Brain pericyte (primary cell): Measurements from ENCODE around the gene MYO5C.
"Not testable (repeated sequence)": the region's sequence is repeated elsewhere in the genome, so short reads cannot be mapped to it uniquely, and the experiment has no call there.

Experiments
- DNase-seq: peaks from one replicate; pipeline ENCODE4 v3.0.0-alpha.2; 2012; ENCODE audit warnings: low read depth, low spot score

Gene MYO5C

DNA sequence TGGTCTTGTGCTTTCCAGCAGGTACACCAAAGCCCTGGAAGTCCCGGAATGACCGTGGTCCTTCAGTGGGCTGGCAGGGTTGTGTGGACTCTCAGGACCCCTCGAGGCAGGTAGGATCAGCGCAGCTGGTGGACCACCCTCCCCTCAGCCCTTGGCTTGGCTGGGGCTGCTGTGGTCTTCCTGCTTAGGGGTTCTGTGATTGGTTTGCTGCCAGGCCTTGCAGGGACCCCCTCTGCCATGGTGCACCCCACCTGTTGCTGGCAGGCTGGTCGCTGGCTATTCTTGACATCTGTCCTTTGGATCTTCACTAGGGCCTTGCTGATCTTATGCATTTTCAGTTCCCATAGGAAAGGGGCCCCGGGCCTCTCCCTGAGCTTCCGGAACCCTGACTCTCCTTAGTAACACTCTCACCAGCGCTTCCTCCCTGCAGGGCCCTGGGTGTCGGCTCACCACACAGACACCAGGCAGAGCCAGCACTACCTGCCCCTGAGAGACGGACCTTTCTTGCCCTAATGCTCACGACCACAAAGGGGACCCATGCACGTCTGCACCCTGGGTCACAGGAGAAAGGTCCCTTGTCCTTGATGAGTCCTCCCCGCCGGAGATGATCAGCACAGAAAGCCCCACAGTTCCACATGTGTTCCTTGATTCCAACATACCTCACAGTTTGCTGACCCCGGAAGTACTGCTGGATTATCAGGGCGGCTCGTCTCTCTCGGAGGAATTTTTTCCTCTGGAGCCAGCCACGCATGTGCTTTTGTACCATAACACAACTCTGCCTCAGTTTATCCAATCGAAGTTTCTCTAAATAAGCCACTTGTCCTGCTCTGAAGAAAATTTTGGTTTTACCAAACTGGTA is 51.7 kb downstream of the MYO5C start:
- DNase-seq, result no peak

DNA sequence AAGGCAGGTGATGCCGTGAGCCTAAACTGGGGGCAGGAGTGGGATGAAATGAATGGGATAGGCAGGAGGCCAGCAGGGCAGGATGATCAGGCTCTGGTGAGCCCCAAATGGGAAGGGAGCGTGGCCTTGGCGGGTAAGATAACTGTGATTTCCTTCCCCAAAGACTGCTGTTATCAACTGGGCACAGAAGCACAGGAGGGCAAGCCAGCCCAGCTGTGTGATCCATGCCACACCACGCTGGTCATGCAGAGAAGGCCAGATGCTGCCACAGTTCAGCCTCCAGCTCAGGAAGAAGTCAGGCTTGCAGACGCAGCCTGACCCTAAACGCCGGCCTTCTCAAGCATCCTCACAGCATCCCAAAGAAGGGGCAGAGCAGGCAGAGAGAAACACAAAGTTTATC is 52.3 kb downstream of the MYO5C start:
- no peak for DNase-seq

GRCh38 chr15:52241489-52241888 is 54.1 kb downstream of the MYO5C start:
- no peak for DNase-seq

GRCh38 chr15:52240166-52240565 is 55.4 kb downstream of the MYO5C start:
- no peak for DNase-seq

DNA sequence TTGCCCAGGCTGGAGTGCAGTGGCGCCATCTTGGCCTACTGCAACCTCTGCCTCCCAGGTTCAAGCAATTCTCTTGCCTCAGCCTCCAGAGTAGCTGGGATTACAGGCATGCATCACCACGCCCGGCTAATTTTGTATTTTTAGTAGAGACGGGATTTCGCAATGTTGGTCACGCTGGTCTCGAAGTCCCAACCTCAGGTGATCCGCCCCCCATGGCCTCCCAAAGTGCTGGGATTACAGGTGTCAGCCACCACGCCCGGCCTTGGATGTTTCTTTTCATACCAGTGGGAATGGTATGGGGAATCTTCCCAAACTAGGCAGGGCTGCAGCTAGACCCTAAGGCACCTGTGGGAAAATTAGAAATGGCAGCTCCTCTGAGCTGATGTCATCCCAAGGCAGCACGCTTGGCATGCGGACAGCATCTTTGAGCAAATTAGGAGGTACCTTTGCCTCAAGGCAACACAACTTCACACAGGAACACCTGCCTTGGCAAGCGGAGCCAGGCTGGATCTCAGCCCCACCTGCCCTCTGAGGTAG is 56.5 kb downstream of the MYO5C start:
- not testable (repeated sequence) for DNase-seq

DNA sequence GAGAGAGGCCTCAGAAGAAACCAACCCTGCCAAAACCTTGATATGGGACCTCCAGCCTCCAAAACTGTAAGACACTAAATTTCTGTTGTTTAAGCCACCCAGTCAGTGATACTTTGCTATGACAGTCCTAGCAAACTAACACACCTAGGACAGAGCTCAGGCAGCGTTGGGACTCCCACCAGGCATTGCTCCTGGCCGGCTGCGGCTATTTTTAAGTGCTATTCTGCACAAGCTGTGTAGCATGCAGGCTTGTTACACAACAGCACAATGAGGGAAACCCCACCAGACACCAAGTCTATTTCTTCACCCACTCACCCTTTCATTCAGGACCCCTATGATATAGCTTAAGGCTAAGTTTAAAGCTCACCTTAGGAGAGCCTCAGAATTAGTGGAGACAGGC is 57.5 kb downstream of the MYO5C start:
- DNase-seq, result no peak

DNA sequence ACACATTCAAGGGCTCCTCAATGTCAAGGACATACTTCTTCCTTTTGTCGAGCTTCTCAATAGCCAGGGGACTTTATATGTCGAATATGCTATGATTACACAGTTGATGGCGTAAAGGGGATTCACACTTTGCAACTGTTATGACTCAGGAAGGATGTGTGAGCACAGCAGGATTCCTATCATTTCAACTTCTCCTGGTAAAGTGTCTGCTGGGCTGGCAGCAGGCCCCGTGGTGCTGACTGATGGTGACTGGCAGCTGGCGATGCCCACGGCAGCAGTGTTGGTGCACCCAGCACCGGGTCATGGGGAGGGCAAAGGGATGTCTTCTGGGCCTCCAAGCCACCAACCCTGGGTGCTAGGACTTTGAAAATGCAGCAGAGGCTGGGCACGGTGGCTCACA is 59.6 kb downstream of the MYO5C start:
- DNase-seq, result no peak

GRCh38 chr15:52234596-52235541 is 60.7 kb downstream of the MYO5C start:
- DNase-seq, result no peak

- DNase-seq, result no peak
Measured at GRCh38 chr15:52233405-52233804, 62.2 kb downstream of the MYO5C start.

GRCh38 chr15:52232327-52232726 is 63.3 kb downstream of the MYO5C start:
- DNase-seq, result no peak

DNA sequence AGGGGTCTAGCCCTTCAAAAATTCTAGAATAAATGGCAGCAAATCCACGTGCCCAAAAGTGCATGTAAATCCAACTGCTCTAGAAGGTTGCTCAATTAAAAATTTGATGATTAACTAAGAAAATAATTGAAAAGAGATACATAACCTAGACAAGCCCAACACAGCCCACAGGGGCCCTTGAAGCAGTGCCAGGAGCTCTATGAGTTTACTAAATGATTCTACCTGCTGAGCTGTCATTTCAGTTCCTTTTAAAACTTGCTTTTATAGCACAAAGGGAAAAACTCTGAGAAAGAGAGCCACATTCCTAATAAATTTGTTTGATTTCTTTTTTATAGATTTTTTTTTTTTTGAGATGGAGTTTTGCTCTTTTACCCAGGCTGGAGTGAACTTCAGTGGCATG is 65.5 kb downstream of the MYO5C start:
- DNase-seq, result no peak

DNA sequence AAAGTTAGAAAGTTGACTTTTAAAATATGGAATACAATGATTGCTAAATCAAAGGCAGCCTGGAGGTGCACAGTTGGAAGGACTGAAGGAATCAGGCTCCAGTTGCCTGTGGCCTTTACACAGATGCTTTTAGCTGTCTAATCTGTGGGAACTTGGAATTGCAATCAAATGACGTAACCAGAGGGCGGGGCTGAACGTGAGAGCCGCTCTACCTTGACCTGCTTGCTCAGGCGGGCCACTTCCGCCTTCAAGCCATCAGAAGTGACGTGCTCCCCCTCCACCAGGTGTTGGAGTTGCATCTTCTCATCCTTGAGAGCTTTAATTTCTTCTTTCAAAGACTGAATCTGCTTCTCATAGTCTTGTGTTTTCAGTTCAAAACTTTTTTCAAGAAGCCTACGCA is 66.7 kb downstream of the MYO5C start:
- DNase-seq, result no peak

- DNase-seq, result peak; percentile 45
Measured at GRCh38 chr15:52227456-52227855, 68.1 kb downstream of the MYO5C start.

DNA sequence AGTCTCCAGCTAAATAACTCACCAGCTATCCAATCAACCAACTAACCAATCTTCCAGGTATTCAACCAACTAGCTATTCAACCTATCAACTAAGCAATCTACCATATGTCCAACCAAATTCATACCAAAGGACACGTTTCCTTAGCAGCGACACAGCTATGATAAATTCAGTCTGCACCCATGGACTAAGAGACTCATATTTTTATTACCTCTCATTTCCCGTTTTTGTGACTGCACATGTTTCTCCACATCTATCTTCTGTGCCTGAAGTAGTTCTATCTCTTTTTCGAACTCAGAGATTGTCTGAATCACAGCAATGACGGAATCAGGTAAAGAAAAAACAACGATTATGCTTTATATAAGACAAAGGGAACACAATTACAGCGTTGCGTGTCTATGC is 70.4 kb downstream of the MYO5C start:
- no peak for DNase-seq

DNA sequence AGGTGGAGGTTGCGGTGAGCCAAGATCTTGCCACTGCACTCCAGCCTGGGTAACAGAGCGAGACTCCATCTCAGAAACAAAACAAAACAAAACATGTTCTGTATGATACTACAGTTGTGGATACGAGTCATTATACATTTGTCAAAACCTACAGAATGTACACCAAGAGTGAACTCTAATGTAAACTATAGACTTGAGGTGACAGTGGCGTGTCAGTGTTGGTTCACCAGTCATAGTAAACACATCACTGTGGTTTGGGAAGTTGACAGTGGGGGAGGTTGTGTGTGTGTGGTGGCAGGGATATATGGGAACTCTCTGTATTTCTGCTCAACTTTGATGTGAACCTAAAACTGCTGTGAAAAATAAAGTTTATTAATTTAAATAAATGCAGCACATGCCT is 71.4 kb downstream of the MYO5C start:
- no peak for DNase-seq

GRCh38 chr15:52221730-52222129 is 73.9 kb downstream of the MYO5C start:
- DNase-seq, result no peak

DNA sequence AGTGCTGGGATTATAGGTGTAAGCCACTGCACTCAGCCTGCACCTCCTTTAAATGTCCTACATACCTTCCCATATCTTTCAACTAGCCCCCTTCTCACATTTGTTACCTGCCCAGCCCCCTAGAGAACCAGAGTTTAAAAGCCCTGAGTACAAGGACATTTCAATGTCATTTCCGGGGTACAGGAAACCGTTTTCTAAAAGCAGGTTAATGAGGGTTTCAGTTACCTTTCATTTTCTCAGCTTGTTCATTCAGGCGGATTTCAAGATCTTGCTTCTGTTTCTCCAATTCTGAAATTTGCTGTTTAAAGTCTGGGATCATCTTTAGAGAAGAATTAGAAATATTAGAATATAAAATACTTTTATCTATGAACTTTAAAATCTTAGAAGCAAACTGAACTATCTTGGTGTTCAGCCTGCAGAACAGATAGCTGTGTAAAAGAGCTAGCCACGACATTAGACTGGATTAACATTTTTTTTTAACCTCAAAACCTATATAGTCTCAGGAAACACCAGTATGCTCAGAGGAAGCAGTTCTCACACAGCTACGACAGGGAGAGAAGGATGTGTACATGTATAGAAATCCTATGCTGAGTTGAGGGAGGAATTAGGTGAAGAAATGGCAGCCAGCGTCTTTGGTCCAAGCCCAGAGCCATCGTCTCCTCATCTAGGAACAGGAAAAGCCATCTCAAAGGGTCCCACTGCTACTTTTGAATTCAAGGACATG is 74.5 kb downstream of the MYO5C start:
- DNase-seq, result no peak

DNA sequence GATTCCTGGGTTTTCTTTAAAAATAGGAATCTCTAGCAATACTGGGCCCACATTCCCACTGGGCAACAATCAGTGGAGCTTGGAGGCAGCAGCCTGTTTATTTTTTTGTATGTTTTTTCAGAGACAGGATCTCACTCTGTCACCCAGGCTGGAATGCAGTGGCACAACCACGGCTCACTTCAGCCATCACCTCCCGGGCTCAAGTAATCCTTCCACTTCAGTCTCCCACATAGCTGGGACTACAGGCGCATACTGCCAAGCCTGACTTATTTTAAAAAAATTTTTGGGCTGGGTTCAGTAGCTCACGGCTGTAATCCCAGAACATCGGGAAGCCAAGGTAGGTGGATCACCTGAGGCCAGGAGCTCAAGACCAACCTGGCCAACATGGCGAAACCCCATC is 75.4 kb downstream of the MYO5C start:
- DNase-seq, result no peak

GRCh38 chr15:52218816-52219215 is 76.8 kb downstream of the MYO5C start:
- DNase-seq, result no peak

DNA sequence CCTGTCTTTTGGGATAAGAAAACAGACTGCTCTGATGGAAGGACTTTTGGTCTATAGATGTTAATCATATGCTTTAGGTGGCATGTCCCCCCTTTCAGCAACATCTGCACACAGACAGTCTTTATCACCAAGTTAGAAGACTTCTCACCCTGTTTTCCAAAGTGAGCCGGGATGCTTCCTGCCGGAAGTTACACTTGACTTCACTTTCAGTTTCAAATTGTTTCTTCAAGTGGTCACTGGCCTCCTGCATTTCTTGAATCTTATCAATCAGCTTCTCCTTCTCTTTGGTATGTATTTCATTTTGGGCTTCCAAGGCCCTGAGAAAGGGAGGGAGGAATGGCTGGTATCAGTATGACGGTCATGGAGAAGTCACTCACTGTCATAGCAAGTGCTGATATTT is 77.2 kb downstream of the MYO5C start:
- DNase-seq, result no peak

- no peak for DNase-seq
Measured at GRCh38 chr15:52217186-52217585, 78.4 kb downstream of the MYO5C start.

DNA sequence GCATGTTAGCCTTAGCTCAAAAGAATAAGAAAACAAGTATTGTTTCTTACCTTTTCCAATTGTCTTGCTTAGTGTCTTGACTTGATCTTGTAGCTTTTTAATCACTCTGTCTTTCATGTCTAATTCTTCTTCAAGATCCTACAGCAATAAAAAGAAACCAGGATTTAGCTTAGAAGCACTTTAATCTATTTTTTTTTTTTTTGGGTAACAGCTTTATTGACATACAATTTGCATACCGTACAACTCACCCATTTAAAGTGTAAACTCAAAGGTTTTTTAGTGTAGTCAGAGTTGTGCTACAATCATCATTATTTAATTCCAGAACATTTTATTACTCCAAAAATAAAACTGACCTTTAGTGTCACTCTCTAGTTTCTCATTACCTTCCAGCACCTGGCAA is 81.1 kb downstream of the MYO5C start:
- DNase-seq, result no peak
